Mesenchymal stem cell (in vitro differentiated cells and primary cell): ENCODE measurements around the gene LRRC51.

ENCODE experiments used
- DNase-seq: peaks from one replicate; pipeline ENCODE4 v3.0.0-alpha.2; 2013
- H2AFZ ChIP-seq: one replicate; pipeline ENCODE4 v1.6.1; 2013; ENCODE audit warnings: low read depth, mild to moderate bottlenecking, control low read depth, inconsistent platforms, low read length, moderate library complexity
- H2AK5ac ChIP-seq: 2 replicates; pipeline ENCODE4 v1.6.1; 2013; ENCODE audit warnings: low read length, moderate library complexity, mild to moderate bottlenecking, inconsistent platforms; ENCODE audit not compliant: severe bottlenecking
- H2BK120ac ChIP-seq: one replicate; pipeline ENCODE4 v1.6.1; 2013; ENCODE audit warnings: low read depth, mild to moderate bottlenecking, inconsistent platforms, low read length, moderate library complexity
- H2BK12ac ChIP-seq, 2 experiments: one replicate each; pipeline ENCODE4 v1.6.1; 2013; ENCODE audit warnings: inconsistent platforms in 2 of 2, low read length in 2 of 2, mild to moderate bottlenecking in 2 of 2, moderate library complexity in 2 of 2, control low read depth in 1 of 2
- H2BK15ac ChIP-seq: one replicate; pipeline ENCODE4 v1.6.1; 2013; ENCODE audit warnings: mild to moderate bottlenecking, low read depth, inconsistent platforms; ENCODE audit not compliant: poor library complexity, severe bottlenecking
- H2BK5ac ChIP-seq: 2 replicates; pipeline ENCODE4 v1.6.1; 2013; ENCODE audit warnings: low read depth, mild to moderate bottlenecking, low read length, control low read depth, inconsistent platforms; ENCODE audit not compliant: poor library complexity, severe bottlenecking
- H3K14ac ChIP-seq, 2 experiments: one replicate each; pipeline ENCODE4 v1.6.1; 2013; ENCODE audit warnings: inconsistent platforms in 2 of 2, low read length in 2 of 2, control low read depth in 1 of 2, mild to moderate bottlenecking in 1 of 2, moderate library complexity in 1 of 2
- H3K18ac ChIP-seq, 2 experiments: one replicate each; pipeline ENCODE4 v1.6.1; 2013; ENCODE audit warnings: inconsistent platforms in 2 of 2, low read length in 2 of 2, control low read depth in 1 of 2, low read depth in 1 of 2, mild to moderate bottlenecking in 1 of 2
- H3K23ac ChIP-seq, 2 experiments: one replicate each; pipeline ENCODE4 v1.6.1; 2013; ENCODE audit warnings: inconsistent platforms in 2 of 2, low read length in 2 of 2, mild to moderate bottlenecking in 2 of 2, moderate library complexity in 2 of 2, control low read depth in 1 of 2
- H3K27ac ChIP-seq: 2 replicates; pipeline ENCODE4 v1.5.1; 2013; ENCODE audit warnings: mild to moderate bottlenecking, moderate library complexity, low read length, control low read depth, inconsistent platforms; ENCODE audit not compliant: poor library complexity, severe bottlenecking
- H3K27me3 ChIP-seq, 2 experiments: 2 replicates each; pipeline versions ENCODE4 v1.6.1 to v1.7.0; 2013; ENCODE audit warnings: low read length in 2 of 2, mild to moderate bottlenecking in 2 of 2, moderate library complexity in 2 of 2, control low read depth in 1 of 2, inconsistent platforms in 1 of 2; ENCODE audit not compliant: control insufficient read depth in 1 of 2, insufficient read depth in 1 of 2
- H3K36me3 ChIP-seq, 2 experiments: 2 replicates each; pipeline versions ENCODE4 v1.6.1 to v1.7.0; 2013; ENCODE audit warnings: low read length in 2 of 2, control low read depth in 1 of 2, inconsistent platforms in 1 of 2, low read depth in 1 of 2, mild to moderate bottlenecking in 1 of 2; ENCODE audit not compliant: insufficient read depth in 2 of 2, control insufficient read depth in 1 of 2
- H3K4ac ChIP-seq, 2 experiments: one replicate each; pipeline ENCODE4 v1.6.1; 2013; ENCODE audit warnings: inconsistent platforms in 2 of 2, low read length in 2 of 2, mild to moderate bottlenecking in 2 of 2, moderate library complexity in 2 of 2, control low read depth in 1 of 2, low read depth in 1 of 2
- H3K4me1 ChIP-seq: 2 replicates; pipeline ENCODE4 v1.6.1; 2013; ENCODE audit warnings: low read depth, low read length, control low read depth; ENCODE audit not compliant: control insufficient read depth, insufficient read depth
- H3K4me2 ChIP-seq: 2 replicates; pipeline ENCODE4 v1.6.1; 2013; ENCODE audit warnings: low read length, mild to moderate bottlenecking, inconsistent platforms; ENCODE audit not compliant: poor library complexity, severe bottlenecking
- H3K4me3 ChIP-seq, 2 experiments: 2 replicates each; pipeline versions ENCODE4 v1.5.1 to v1.7.0; 2013; ENCODE audit warnings: low read length in 2 of 2, mild to moderate bottlenecking in 2 of 2, control low read depth in 1 of 2, low read depth in 1 of 2; ENCODE audit not compliant: insufficient read depth in 1 of 2
- H3K79me1 ChIP-seq: replicated peaks from 2 replicates; pipeline ENCODE4 v1.6.1; 2013; ENCODE audit warnings: mild to moderate bottlenecking, control low read depth, low read length, inconsistent platforms; ENCODE audit not compliant: poor library complexity, severe bottlenecking
- H3K9ac ChIP-seq: 2 replicates; pipeline ENCODE4 v1.7.0; 2013; ENCODE audit warnings: mild to moderate bottlenecking, low read length, moderate library complexity
- H3K9me3 ChIP-seq: 2 replicates; pipeline ENCODE4 v1.7.0; 2013; ENCODE audit warnings: mild to moderate bottlenecking, low read length; ENCODE audit not compliant: control insufficient read depth
- H4K8ac ChIP-seq: one replicate; pipeline ENCODE4 v1.6.1; 2013; ENCODE audit warnings: inconsistent platforms, mild to moderate bottlenecking, low read length, moderate library complexity
- H4K91ac ChIP-seq: one replicate; pipeline ENCODE4 v1.6.1; 2013; ENCODE audit warnings: mild to moderate bottlenecking, low read length, inconsistent platforms

Gene LRRC51

GRCh38 chr11:72066855-72067254 lies 13.8 kb upstream of the LRRC51 start:
- Histone ChIP-seq H3K18ac (no peak overlapping the region), H3K36me3 (peaks cover 5 to 12% of the 10 kb centered on the region in 2 experiments), H4K8ac (no peak overlapping the region), H3K23ac (no peak overlapping the region), H3K4ac (peak overlapping the region in 1 of 2 experiments; percentile 8), H3K27ac (no peak overlapping the region), H2BK12ac (no peak overlapping the region), H3K9ac (peak overlapping the region; percentile 44), H4K91ac (no peak overlapping the region), H2BK15ac (no peak overlapping the region), H2AFZ (no peak overlapping the region), H2AK5ac (peak overlapping the region; percentile 55), H2BK5ac (no peak overlapping the region), H3K79me1 (peaks cover 23% of the 10 kb centered on the region), H3K9me3 (no peaks in the 10 kb centered on the region), H2BK120ac (no peak overlapping the region), H3K4me3 (no peak overlapping the region), H3K27me3 (no peaks in the 10 kb centered on the region), H3K4me1 (peaks cover 8% of the 10 kb centered on the region), H3K14ac (no peak overlapping the region), H3K4me2 (no peak overlapping the region)
- no peak for DNase-seq

GRCh38 chr11:72067266-72067665 lies 13.4 kb upstream of the LRRC51 start:
- Histone ChIP-seq H3K18ac (no peak overlapping the region), H3K4me2 (no peak overlapping the region), H3K36me3 (peaks cover 4 to 8% of the 10 kb centered on the region in 2 experiments), H3K9me3 (no peaks in the 10 kb centered on the region), H3K27me3 (no peaks in the 10 kb centered on the region), H2BK12ac (no peak overlapping the region), H3K4me3 (no peak overlapping the region), H2BK120ac (no peak overlapping the region), H3K9ac (peak overlapping the region; percentile 44), H2BK5ac (no peak overlapping the region), H2BK15ac (no peak overlapping the region), H3K4me1 (peaks cover 11% of the 10 kb centered on the region), H2AK5ac (peak overlapping the region; percentile 55), H4K91ac (no peak overlapping the region), H4K8ac (no peak overlapping the region), H3K79me1 (peaks cover 22% of the 10 kb centered on the region), H3K23ac (no peak overlapping the region), H3K4ac (no peak overlapping the region), H3K14ac (no peak overlapping the region), H2AFZ (no peak overlapping the region), H3K27ac (no peak overlapping the region)
- no peak for DNase-seq

GRCh38 chr11:72067676-72068075 lies 13.0 kb upstream of the LRRC51 start:
- no peak overlapping the region for H2BK15ac ChIP-seq
- H3K4me2 ChIP-seq = no peak overlapping the region
- H3K9ac ChIP-seq = no peak overlapping the region
- H3K27ac ChIP-seq = no peak overlapping the region
- H4K91ac ChIP-seq = no peak overlapping the region
- no peak overlapping the region for H4K8ac ChIP-seq
- H3K4me1 ChIP-seq = peaks cover 13% of the 10 kb centered on the region
- H3K4me3 ChIP-seq = no peak overlapping the region
- no peak overlapping the region for H2BK12ac ChIP-seq
- H3K4ac ChIP-seq = no peak overlapping the region
- peaks cover 21% of the 10 kb centered on the region for H3K79me1 ChIP-seq
- H3K27me3 ChIP-seq = no peaks in the 10 kb centered on the region
- no peak overlapping the region for H3K23ac ChIP-seq
- no peak overlapping the region for H2BK120ac ChIP-seq
- H2BK5ac ChIP-seq = no peak overlapping the region
- no peak overlapping the region for H3K14ac ChIP-seq
- DNase-seq = no peak
- no peak overlapping the region for H3K18ac ChIP-seq
- H3K36me3 ChIP-seq = peaks cover 4 to 8% of the 10 kb centered on the region in 2 experiments
- no peak overlapping the region for H2AFZ ChIP-seq
- no peaks in the 10 kb centered on the region for H3K9me3 ChIP-seq
- peak overlapping the region; percentile 3 for H2AK5ac ChIP-seq

GRCh38 chr11:72069200-72069599 lies 11.4 kb upstream of the LRRC51 start:
- DNase-seq = peak; percentile 69
- peak overlapping the region; percentile 83 for H3K9ac ChIP-seq
- H3K4me2 ChIP-seq = no peak overlapping the region
- H2AFZ ChIP-seq = no peak overlapping the region
- H3K27me3 ChIP-seq = no peaks in the 10 kb centered on the region
- no peak overlapping the region for H2BK5ac ChIP-seq
- H3K27ac ChIP-seq = peak overlapping the region; percentile 83
- peaks cover 16% of the 10 kb centered on the region for H3K79me1 ChIP-seq
- H2BK15ac ChIP-seq = no peak overlapping the region
- H2BK12ac ChIP-seq = peak overlapping the region in 1 of 2 experiments; percentile 73
- peak overlapping the region in 1 of 2 experiments; percentile 33 for H3K4me3 ChIP-seq
- no peak overlapping the region for H2BK120ac ChIP-seq
- peaks cover 0 to 4% of the 10 kb centered on the region in 2 experiments for H3K36me3 ChIP-seq
- no peak overlapping the region for H3K23ac ChIP-seq
- peak overlapping the region; percentile 24 for H2AK5ac ChIP-seq
- H4K91ac ChIP-seq = no peak overlapping the region
- H3K4ac ChIP-seq = peak overlapping the region in 1 of 2 experiments; percentile 13
- H3K14ac ChIP-seq = no peak overlapping the region
- no peak overlapping the region for H4K8ac ChIP-seq
- no peaks in the 10 kb centered on the region for H3K9me3 ChIP-seq
- peak overlapping the region in 1 of 2 experiments; percentile 3 for H3K18ac ChIP-seq
- H3K4me1 ChIP-seq = peaks cover 13% of the 10 kb centered on the region
